HEK293 (cell line): Measurements from ENCODE around the gene AIRE.

Source experiments
- CTCF ChIA-PET: fragments of 350-600 bp; formaldehyde crosslinking; extraction: SDS; loops from one replicate; lab custom pipeline; 2021; ENCODE audit warnings: antibody characterized with exemption; lab: Yijun Ruan, JAX
- POLR2A ChIA-PET: fragments of 300-600 bp; formaldehyde crosslinking; extraction: SDS; loops from one replicate; lab custom pipeline; 2020; ENCODE audit warnings: antibody characterized with exemption, inconsistent platforms; lab: Yijun Ruan, JAX
- H3K27ac ChIP-seq: fragments of 200-500 bp; sonication (Bioruptor generic); 2 replicates; pipeline ENCODE4 v1.5.1; 2014; ENCODE audit warnings: low read depth, low read length, control low read depth, inconsistent platforms; ENCODE audit errors: extremely low read depth
- H3K36me3 ChIP-seq, 2 experiments: fragments of 200-500 bp in 1 of 2; sonication (Bioruptor generic) in 1 of 2; 1 replicate in 1 of 2; 2 replicates in 1 of 2; pipeline ENCODE4 v1.5.1; 2014 to 2017; ENCODE audit warnings: inconsistent platforms in 2 of 2, low read length in 2 of 2; ENCODE audit not compliant: control insufficient read depth in 2 of 2, insufficient read depth in 1 of 2
- H3K4me1 ChIP-seq: fragments of 200-500 bp; sonication (Bioruptor generic); 2 replicates; pipeline ENCODE4 v1.5.1; 2014; ENCODE audit warnings: mild to moderate bottlenecking, low read length, inconsistent platforms; ENCODE audit not compliant: control insufficient read depth, insufficient read depth
- H3K4me3 ChIP-seq: 2 replicates; pipeline ENCODE4 v1.5.1; 2011; ENCODE audit warnings: low read depth, mild to moderate bottlenecking, control low read depth, low read length, moderate library complexity
- H3K9me3 ChIP-seq: fragments of 200-500 bp; sonication (Bioruptor generic); 2 replicates; pipeline ENCODE4 v1.5.1; 2014; ENCODE audit warnings: low read depth, low read length, inconsistent platforms; ENCODE audit not compliant: control insufficient read depth, insufficient read depth
- EGR2 ChIP-seq: fragments of 450-650 bp; formaldehyde crosslinking; IDR thresholded peaks from 2 replicates; pipeline ENCODE4 v1.5.1; 2016; ENCODE audit warnings: low read depth, missing biosample characterization, missing genetic modification characterization
- HOXA7 ChIP-seq: sonication (generic); formaldehyde crosslinking; IDR thresholded peaks from 2 replicates; pipeline ENCODE4 v1.8.1; 2022; ENCODE audit warnings: missing genetic modification reagents, borderline replicate concordance
- KLF1 ChIP-seq: fragments of 450-650 bp; formaldehyde crosslinking; IDR thresholded peaks from 2 replicates; pipeline ENCODE4 v1.5.1; 2016; ENCODE audit warnings: missing biosample characterization, missing genetic modification characterization
- KLF10 ChIP-seq: fragments of 450-650 bp; IDR thresholded peaks from 2 replicates; pipeline ENCODE4 v1.5.1; 2018; ENCODE audit warnings: missing biosample characterization, mild to moderate bottlenecking, missing genetic modification characterization
- MZF1 ChIP-seq: fragments of 450-650 bp; formaldehyde crosslinking; IDR thresholded peaks from 2 replicates; pipeline ENCODE4 v1.5.1; 2017; ENCODE audit warnings: missing biosample characterization, missing genetic modification characterization, borderline replicate concordance
- RBAK ChIP-seq: fragments of 450-650 bp; formaldehyde crosslinking; IDR thresholded peaks from 2 replicates; pipeline ENCODE4 v1.5.1; 2016; ENCODE audit warnings: missing biosample characterization, missing genetic modification characterization
- SALL2 ChIP-seq: fragments of 450-650 bp; formaldehyde crosslinking; IDR thresholded peaks from 2 replicates; pipeline ENCODE4 v1.5.0; 2017; ENCODE audit warnings: missing biosample characterization, mild to moderate bottlenecking, missing genetic modification characterization, borderline replicate concordance
- ZEB2 ChIP-seq: fragments of 450-650 bp; formaldehyde crosslinking; IDR thresholded peaks from 2 replicates; pipeline ENCODE4 v1.5.1; 2016; ENCODE audit warnings: missing biosample characterization, missing genetic modification characterization
- ZFHX2 ChIP-seq: fragments of 450-650 bp; formaldehyde crosslinking; conservative IDR thresholded peaks from 2 replicates; pipeline ENCODE4 v1.5.1; 2016; ENCODE audit warnings: missing biosample characterization, missing genetic modification characterization
- ZNF132 ChIP-seq: fragments of 450-650 bp; formaldehyde crosslinking; IDR thresholded peaks from 2 replicates; pipeline ENCODE4 v1.5.1; 2017; ENCODE audit warnings: missing biosample characterization, missing genetic modification characterization, borderline replicate concordance
- ZNF175 ChIP-seq: fragments of 450-650 bp; formaldehyde crosslinking; IDR thresholded peaks from 2 replicates; pipeline ENCODE4 v1.5.1; 2016; ENCODE audit warnings: missing biosample characterization, missing genetic modification characterization
- ZNF184 ChIP-seq: fragments of 450-650 bp; IDR thresholded peaks from 2 replicates; pipeline ENCODE4 v1.5.1; 2018; ENCODE audit warnings: missing biosample characterization, mild to moderate bottlenecking, missing genetic modification characterization
- ZNF214 ChIP-seq: fragments of 450-650 bp; formaldehyde crosslinking; IDR thresholded peaks from 2 replicates; pipeline ENCODE4 v1.5.1; 2017; ENCODE audit warnings: missing biosample characterization, mild to moderate bottlenecking, missing genetic modification characterization, borderline replicate concordance
- ZNF223 ChIP-seq: fragments of 450-650 bp; formaldehyde crosslinking; IDR thresholded peaks from 2 replicates; pipeline ENCODE4 v1.5.1; 2016; ENCODE audit warnings: missing biosample characterization, missing genetic modification characterization
- ZNF324 ChIP-seq: fragments of 450-650 bp; formaldehyde crosslinking; IDR thresholded peaks from 2 replicates; pipeline ENCODE4 v1.5.1; 2016; ENCODE audit warnings: missing biosample characterization, missing genetic modification characterization
- ZNF37A ChIP-seq: fragments of 450-650 bp; IDR thresholded peaks from 2 replicates; pipeline ENCODE4 v1.5.1; 2018; ENCODE audit warnings: missing biosample characterization, missing genetic modification characterization
- ZNF560 ChIP-seq: fragments of 450-650 bp; formaldehyde crosslinking; IDR thresholded peaks from 2 replicates; pipeline ENCODE4 v1.5.1; 2017; ENCODE audit warnings: missing biosample characterization, missing genetic modification characterization, borderline replicate concordance
- ZNF624 ChIP-seq: fragments of 450-650 bp; formaldehyde crosslinking; IDR thresholded peaks from 2 replicates; pipeline ENCODE4 v1.5.1; 2017; ENCODE audit warnings: missing biosample characterization, missing genetic modification characterization
- ZNF670 ChIP-seq: fragments of 450-650 bp; formaldehyde crosslinking; IDR thresholded peaks from 2 replicates; pipeline ENCODE4 v1.5.1; 2016; ENCODE audit warnings: missing biosample characterization, missing genetic modification characterization, low read depth
- ZNF837 ChIP-seq: fragments of 450-650 bp; formaldehyde crosslinking; IDR thresholded peaks from 2 replicates; pipeline ENCODE4 v1.5.1; 2016; ENCODE audit warnings: missing biosample characterization, missing genetic modification characterization
- ZNF843 ChIP-seq: fragments of 450-650 bp; formaldehyde crosslinking; IDR thresholded peaks from 2 replicates; pipeline ENCODE4 v1.5.1; 2016; ENCODE audit warnings: missing biosample characterization, missing genetic modification characterization
- TF ChIP-seq, protein P1 (sequence below): fragments of 450-650 bp; formaldehyde crosslinking; IDR thresholded peaks from 2 replicates; pipeline ENCODE4; 2016; ENCODE audit warnings: missing biosample characterization, missing genetic modification characterization
- TF ChIP-seq, protein P2 (sequence below): fragments of 450-650 bp; formaldehyde crosslinking; IDR thresholded peaks from 2 replicates; pipeline ENCODE4 v1.5.1; 2016; ENCODE audit warnings: missing biosample characterization, missing genetic modification characterization

The AIRE gene

DNA sequence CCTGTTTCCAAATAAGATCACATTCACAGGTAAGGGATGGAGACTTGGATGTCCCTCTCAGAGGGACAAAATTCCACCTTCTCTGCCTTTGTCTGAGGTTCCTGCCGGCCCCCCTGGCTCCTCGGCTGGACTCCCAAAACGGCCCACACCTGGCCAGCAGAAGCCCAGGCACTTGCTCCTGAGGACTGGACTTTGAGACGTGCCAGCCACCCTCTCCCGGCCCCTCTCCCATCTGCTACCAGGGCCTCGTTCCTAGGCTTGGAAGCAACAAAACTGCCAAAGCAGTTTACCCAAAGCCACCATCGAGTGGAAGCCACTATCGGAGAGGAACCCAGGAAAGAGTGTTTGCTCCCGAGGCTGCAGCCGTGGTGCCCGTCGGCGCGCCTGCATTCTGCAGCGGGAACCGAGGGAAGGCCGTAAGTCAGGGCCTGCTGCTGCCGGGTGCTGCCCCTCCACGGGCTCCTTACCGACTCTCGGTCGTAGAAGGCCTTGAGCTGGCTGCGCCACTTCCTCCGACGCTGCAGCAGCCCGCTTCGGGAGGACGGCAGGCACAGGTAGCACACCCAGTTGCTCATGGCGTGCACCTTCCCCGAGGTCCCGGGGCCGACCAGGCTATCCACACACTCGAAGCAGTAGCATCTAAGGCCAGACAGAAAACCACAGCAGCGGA lies 27.5 kb upstream of the AIRE start:
- Histone ChIP-seq H3K4me3 (no peak overlapping the region), H3K4me1 (no peaks in the 10 kb centered on the region), H3K27ac (no peak overlapping the region)
- ChIA-PET CTCF (interaction anchor here (0.6 to 0.7 kb wide), 2 partner anchors 18 to 46 kb away, joined by 3 read pairs; no protein-coding TSS in a partner anchor), POLR2A (no interaction called here)
- TF ChIP-seq KLF10 (tag by site-specific recombination): no peak
- no peak for TF ChIP-seq ZNF184
- TF ChIP-seq, all 188 proteins: peak for 0
- Histone ChIP-seq H3K36me3 (no peaks in the 10 kb centered on the region), H3K9me3 (no peaks in the 10 kb centered on the region)

DNA sequence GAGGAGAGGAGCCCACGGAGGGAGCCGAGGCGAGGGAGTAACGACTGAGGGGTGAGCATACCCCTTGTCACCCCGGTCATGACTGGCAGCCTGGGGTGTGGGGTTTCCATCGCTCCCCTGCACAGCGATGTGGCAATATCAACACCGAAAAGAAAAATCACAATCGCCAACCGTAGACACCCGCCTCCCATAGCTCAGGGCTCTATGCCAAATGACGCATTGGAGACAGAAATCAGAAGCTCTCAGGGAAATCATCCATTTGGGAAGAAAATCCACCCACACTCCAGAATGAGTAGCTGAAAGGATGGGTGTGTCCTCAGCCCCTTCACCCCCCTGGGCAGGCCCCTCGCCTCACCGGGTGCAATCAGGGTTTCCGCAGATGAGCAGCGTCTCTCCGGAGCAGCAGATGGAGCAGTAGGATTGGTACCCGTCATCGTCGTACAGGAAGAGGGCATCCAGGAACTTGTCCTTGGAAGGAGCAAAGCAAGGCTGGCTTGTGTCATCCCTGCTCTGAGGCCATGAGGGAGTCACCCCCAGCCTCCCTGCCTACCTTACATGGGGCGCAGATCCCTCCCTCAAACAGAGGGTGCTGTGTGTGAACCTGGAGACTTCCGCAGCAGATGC lies 26.5 kb upstream of the AIRE start:
- no peaks in the 10 kb centered on the region for H3K9me3 ChIP-seq
- CTCF ChIA-PET: no interaction called here
- H3K4me3 ChIP-seq: no peak overlapping the region
- H3K27ac ChIP-seq: no peak overlapping the region
- no peaks in the 10 kb centered on the region for H3K4me1 ChIP-seq
- POLR2A ChIA-PET: no interaction called here
- H3K36me3 ChIP-seq: no peaks in the 10 kb centered on the region
- TF ChIP-seq ZFHX2 (peak; percentile 8; the same call in 1 of the 2 replicates), ZNF560 (no peak), KLF1 (tag by site-specific recombination) (peak; percentile 43; the same call in 1 of the 2 replicates), EGR2 (tag by site-specific recombination) (0 out of 2 replicates have a peak, but pooled peaks have one; percentile 4)

DNA sequence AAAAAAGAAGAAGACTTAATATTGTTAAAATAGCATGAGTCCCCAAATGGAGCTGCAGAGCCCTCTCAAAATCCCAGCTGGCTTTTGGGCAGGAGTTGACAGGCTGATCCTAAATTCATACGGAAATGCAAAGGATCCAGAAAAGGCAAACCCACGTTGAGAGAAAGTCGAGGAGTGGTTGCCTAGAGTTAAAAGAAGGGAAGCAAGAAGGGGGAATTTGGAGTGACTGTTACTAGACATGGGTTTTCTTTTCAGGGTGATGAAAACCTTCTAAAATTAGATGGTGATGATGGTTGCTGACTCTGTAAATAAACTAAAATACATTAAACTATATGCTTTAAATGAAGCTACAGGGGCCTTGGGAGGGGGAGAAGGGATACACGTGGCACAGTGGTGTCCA lies 25.6 kb upstream of the AIRE start:
- H3K4me1 ChIP-seq: no peaks in the 10 kb centered on the region
- POLR2A ChIA-PET: no interaction called here
- CTCF ChIA-PET: interaction anchor here (1.0 kb wide), 1 partner anchor 216 kb away, joined by 3 read pairs; no protein-coding TSS in a partner anchor
- H3K4me3 ChIP-seq: no peak overlapping the region
- H3K9me3 ChIP-seq: no peaks in the 10 kb centered on the region
- no peak overlapping the region for H3K27ac ChIP-seq
- TF ChIP-seq ZNF670 (tag by site-specific recombination) (no peak), MZF1 (tag by site-specific recombination) (no peak), ZNF324 (no peak), RBAK (tag by site-specific recombination) (no peak), ZEB2 (tag by site-specific recombination) (no peak), ZNF214 (tag by site-specific recombination) (no peak)
- no peaks in the 10 kb centered on the region for H3K36me3 ChIP-seq

DNA sequence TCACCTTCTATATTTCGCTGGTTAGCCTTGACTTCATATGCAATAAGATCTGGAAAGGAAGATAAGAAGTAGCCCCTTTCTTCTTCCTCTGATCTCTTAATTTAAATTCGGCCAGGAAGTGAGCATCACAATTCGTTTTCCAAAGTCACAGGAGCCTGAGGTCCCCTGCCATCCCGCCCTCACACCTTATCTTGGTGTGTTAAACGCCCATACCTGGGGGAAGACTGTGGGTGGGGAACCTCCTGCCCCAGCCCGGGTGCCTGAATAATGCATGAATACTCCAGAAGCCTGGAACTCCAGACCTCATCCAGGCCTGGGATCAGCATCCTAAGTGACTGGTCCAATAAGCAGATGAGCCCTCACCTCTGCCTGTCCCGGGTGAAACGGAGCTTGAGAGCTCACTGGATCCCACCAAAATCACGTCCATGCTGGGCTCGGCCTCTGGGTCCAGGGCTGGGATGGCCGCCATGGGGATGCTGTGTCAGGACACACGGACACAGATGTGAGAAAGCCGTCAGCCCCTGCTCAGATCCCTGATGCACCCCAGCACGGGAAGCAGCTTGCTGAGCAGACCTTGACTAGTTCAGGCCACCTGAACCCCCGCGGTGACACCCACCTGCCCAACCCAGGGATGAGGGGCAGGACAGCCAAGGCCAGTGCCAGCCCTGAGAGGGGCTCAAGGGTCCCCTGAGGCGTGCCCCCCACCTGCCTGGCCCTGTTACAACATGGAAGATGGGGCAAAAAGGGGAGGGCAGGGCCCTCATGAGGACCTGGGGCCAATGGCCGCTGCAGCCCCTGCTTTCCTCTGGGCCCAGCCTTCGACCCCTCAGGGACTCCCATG lies 24.7 kb upstream of the AIRE start:
- Histone ChIP-seq H3K9me3 (no peaks in the 10 kb centered on the region), H3K36me3 (no peaks in the 10 kb centered on the region), H3K4me3 (no peak overlapping the region), H3K4me1 (no peaks in the 10 kb centered on the region), H3K27ac (no peak overlapping the region)
- ChIA-PET POLR2A (interaction anchor here (0.6 kb wide), 1 partner anchor 9 kb away, joined by 4 read pairs; no protein-coding TSS in a partner anchor), CTCF (interaction anchor here (1.0 kb wide), 1 partner anchor 215 kb away, joined by 3 read pairs; no protein-coding TSS in a partner anchor)
- TF ChIP-seq EGR2 (tag by site-specific recombination) (peak; percentile 87), ZNF843 (tag by site-specific recombination) (no peak), ZNF624 (no peak), RBAK (tag by site-specific recombination) (no peak), ZNF132 (tag by site-specific recombination) (no peak), ZFHX2 (peak; percentile 56), SALL2 (tag by site-specific recombination) (no peak), HOXA7 (CRISPR knock-in tag) (no peak), ZNF223 (no peak), KLF10 (tag by site-specific recombination) (no peak), ZNF37A (no peak), ZNF837 (tag by site-specific recombination) (no peak), ZNF670 (tag by site-specific recombination) (no peak), ZNF175 (no peak)
- TF ChIP-seq, protein P1, sequence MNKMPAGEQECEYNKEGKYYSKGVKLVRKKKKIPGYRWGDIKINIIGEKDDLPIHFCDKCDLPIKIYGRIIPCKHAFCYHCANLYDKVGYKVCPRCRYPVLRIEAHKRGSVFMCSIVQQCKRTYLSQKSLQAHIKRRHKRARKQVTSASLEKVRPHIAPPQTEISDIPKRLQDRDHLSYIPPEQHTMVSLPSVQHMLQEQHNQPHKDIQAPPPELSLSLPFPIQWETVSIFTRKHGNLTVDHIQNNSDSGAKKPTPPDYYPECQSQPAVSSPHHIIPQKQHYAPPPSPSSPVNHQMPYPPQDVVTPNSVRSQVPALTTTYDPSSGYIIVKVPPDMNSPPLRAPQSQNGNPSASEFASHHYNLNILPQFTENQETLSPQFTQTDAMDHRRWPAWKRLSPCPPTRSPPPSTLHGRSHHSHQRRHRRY (tag by site-specific recombination): no peak
- TF ChIP-seq, protein P2, sequence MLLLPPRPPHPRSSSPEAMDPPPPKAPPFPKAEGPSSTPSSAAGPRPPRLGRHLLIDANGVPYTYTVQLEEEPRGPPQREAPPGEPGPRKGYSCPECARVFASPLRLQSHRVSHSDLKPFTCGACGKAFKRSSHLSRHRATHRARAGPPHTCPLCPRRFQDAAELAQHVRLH: no peak
